ENCODE measurements around the gene EPB41. TPM values are rescaled to one million over a fixed set of nuclear protein-coding genes. Genes with fewer than 3 reads are reported as not detected.

EPB41 gene
- total RNA-seq, 1 donor from 2014 or later: 82.9 TPM

DNA sequence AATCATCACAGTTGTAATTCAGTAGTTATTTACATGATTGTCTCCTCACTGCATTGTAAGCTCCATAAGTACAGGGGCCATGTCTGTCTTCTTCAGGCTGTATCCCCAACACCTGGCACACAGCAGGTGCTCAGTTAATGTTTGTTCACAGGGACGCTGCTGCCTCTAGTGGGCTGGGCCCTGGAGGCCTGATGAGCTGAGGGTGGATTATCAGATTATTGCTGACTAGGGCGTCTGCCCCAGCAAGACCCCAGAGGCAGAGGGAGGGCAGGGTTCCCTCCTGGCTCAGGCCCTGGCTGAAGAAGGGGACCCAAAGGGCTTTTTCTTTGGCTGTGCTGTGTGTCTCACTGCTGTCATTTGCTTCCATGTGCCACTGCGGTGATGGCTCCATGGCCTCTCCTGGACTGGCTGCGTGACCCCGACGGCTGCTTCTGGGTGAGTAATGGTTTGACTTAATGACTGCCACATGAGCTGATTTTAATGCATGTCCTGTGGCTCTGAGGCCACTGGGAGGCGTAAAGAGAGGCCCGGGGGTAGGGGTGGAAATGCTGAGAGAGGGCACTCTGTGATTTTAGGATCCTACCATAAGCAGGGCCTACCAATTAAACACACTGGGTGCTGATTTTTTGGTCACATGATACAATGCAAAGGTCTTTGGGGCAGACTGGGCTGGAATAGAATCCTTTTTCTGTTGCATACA is 20.8 kb upstream of the EPB41 start:
- Mint-ChIP-seq H3K4me1 (ENCODE audit: unreplicated experiment) (peaks cover 32% of the 10 kb centered on the region), H3K4me3 (no peak overlapping the region), H3K9me3 (no peaks in the 10 kb centered on the region), H3K27me3 (no peaks in the 10 kb centered on the region), H3K27ac (no peak overlapping the region), H3K36me3 (no peaks in the 10 kb centered on the region)
- no peak for DNase-seq (ENCODE audit: extremely low spot score, unreplicated experiment)
- TF ChIP-seq CTCF (conservative IDR thresholded peaks at IDR 0.05): peak; percentile 63

DNA sequence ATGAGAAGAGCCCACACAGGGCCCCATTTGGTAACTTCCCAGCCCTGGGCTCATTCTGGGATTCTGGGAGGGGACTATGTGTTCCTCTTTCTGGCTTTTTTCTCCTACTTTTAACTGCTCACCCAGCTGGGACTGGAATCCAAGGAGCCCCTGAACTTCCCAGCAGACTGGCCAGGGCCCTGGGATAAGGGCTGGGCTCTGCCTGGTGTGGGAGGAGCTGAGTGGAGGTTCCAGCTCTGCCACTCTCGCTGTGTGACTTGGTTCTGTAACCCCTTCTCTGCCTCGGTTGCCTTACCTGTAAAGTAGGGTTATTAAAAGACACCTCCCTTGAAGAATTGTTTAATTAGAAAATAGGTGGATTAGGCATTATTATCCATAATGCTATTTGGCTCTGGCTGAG is 19.6 kb upstream of the EPB41 start:
- TF ChIP-seq CTCF (conservative IDR thresholded peaks at IDR 0.05): no peak
- Mint-ChIP-seq H3K27me3 (no peaks in the 10 kb centered on the region), H3K9me3 (no peaks in the 10 kb centered on the region), H3K4me1 (ENCODE audit: unreplicated experiment) (peaks cover 41% of the 10 kb centered on the region), H3K27ac (no peak overlapping the region), H3K36me3 (no peaks in the 10 kb centered on the region), H3K4me3 (no peak overlapping the region)
- DNase-seq (ENCODE audit: extremely low spot score, unreplicated experiment): no peak

DNA sequence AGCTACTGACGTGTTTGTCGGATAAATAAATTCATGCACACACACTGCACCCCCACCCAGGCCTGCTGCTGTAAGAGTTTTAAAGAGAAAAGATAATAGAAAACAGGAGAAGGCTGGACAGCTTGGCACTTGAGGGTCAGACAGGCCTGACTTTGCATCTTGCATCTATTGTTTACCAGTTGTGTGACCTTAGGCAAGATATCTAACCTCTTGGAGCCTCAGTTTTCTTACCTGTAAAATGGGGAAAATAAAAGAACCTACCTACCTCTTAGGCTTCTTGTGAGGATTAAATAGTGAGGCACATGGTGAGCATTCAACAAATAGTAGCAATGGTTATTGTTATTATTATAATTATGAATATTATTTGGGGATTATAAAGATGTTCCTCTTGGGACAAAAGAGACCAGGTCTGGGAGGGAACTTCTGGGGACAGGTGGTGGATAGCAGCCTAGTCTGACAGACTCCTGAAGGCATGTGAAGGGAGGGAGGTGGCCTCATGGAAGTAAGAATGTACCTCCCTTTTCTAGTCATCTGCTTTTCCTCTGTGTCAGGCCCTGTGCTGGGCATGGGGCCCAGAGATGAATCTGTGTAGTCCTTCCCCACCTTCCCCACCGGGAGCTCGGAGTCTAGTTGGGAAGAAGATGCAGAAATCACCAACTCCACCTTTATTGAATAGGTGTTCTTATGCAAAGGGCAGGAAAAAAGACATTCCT is 18.3 kb upstream of the EPB41 start:
- H3K9me3 Mint-ChIP-seq: no peaks in the 10 kb centered on the region

DNA sequence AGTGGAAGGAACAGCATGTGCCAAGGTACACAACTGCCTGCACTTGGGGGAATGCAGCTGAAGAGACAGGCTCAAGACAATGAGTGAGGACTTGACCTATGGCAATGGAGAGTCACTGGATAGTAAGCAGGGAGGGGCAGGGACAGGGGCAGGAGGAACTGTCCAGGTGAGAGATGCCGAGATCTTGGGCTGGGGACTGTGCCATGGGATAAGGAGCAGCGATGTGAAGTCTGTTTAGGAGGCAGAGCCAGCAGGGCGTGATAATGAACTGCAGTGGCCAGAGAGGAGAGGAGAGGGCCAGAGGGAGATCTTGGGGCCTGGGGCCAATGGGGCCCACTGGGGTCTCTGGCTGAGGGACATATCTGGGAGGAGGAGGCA is 17.8 kb upstream of the EPB41 start:
- Mint-ChIP-seq H3K4me3 (peak overlapping the region; percentile 26), H3K27me3 (no peaks in the 10 kb centered on the region), H3K27ac (peak overlapping the region; percentile 45), H3K36me3 (no peaks in the 10 kb centered on the region), H3K4me1 (ENCODE audit: unreplicated experiment) (peaks cover 41% of the 10 kb centered on the region), H3K9me3 (no peaks in the 10 kb centered on the region)
- TF ChIP-seq CTCF (conservative IDR thresholded peaks at IDR 0.05): no peak
- no peak for DNase-seq (ENCODE audit: extremely low spot score, unreplicated experiment)

More for the DNA sequence above, 18.3 kb upstream of the EPB41 start:
- no peak for TF ChIP-seq CTCF (conservative IDR thresholded peaks at IDR 0.05)
- H3K4me3 Mint-ChIP-seq: peak overlapping the region; percentile 26
- H3K4me1 Mint-ChIP-seq (ENCODE audit: unreplicated experiment): peaks cover 41% of the 10 kb centered on the region
- no peak for DNase-seq (ENCODE audit: extremely low spot score, unreplicated experiment)
- no peaks in the 10 kb centered on the region for H3K36me3 Mint-ChIP-seq
- H3K27me3 Mint-ChIP-seq: no peaks in the 10 kb centered on the region
- H3K27ac Mint-ChIP-seq: peak overlapping the region; percentile 45

DNA sequence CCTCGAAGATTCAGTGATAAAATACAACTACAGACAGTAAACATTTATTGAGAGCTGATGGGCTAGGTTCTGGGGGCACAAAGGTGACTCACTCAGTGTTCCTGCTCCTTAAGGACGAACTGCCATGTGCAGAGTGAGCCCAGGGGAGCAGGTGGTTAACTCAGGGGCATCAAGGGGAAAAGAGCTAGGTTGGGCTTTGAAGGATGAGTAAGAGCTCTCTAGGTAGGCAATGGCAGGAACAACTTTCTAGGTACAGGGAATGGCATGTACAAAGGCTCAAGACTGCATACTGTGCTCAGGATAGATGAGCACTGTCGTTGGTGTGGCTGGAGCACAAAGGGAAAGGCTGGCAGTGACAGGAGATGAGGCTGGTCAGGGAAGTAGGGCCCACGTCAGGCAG is 16.6 kb upstream of the EPB41 start:
- Mint-ChIP-seq H3K36me3 (no peaks in the 10 kb centered on the region), H3K4me1 (ENCODE audit: unreplicated experiment) (peaks cover 41% of the 10 kb centered on the region), H3K27ac (peak overlapping the region; percentile 79), H3K9me3 (no peaks in the 10 kb centered on the region), H3K4me3 (peak overlapping the region; percentile 48), H3K27me3 (no peaks in the 10 kb centered on the region)
- no peak for TF ChIP-seq CTCF (conservative IDR thresholded peaks at IDR 0.05)
- DNase-seq (ENCODE audit: extremely low spot score, unreplicated experiment): no peak
